HG03159 (cell line): ENCODE measurements around the gene CPLANE2.
"Not testable (repeated sequence)": the region's sequence is repeated elsewhere in the genome, so short reads cannot be mapped to it uniquely, and the experiment has no call there.

Source experiments
- ATAC-seq: cut with Tn5 transposase; IDR thresholded peaks from one replicate; pipeline ENCODE4 v1.9.1; 2021; ENCODE audit warnings: mild to moderate bottlenecking, moderate library complexity; ENCODE audit not compliant: unreplicated experiment

The CPLANE2 gene

DNA sequence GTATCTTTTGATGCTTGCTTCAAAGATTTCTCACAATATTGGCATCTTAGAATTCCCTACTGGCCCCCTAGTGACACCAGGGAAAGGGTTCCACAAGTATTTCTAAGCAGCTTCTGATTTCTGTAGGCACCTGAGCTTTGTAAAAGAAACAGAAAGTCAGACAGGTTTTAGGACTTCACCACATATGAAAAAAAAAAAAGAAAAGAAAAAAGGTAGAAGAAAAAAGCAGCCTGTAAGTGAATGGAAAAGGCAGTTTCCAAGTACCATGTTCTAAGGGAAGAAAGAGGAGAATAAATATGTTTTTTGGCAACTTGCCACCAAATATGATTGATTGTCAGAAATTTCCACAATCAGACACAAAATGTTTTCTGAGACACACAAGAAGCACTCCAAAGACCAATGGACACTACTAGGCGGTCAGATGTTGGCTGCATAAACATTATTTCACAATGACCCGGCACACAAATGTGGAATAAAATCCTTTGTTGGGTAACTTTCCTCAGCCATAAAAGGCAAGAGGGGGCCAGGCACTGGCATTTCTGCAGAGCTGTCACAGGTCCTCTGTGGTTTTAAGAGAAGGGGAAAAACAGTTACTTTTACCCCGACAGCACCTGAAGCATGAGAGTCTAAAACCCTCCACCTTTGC is 12.7 kb upstream of the CPLANE2 start:
- ATAC-seq, result no peak

DNA sequence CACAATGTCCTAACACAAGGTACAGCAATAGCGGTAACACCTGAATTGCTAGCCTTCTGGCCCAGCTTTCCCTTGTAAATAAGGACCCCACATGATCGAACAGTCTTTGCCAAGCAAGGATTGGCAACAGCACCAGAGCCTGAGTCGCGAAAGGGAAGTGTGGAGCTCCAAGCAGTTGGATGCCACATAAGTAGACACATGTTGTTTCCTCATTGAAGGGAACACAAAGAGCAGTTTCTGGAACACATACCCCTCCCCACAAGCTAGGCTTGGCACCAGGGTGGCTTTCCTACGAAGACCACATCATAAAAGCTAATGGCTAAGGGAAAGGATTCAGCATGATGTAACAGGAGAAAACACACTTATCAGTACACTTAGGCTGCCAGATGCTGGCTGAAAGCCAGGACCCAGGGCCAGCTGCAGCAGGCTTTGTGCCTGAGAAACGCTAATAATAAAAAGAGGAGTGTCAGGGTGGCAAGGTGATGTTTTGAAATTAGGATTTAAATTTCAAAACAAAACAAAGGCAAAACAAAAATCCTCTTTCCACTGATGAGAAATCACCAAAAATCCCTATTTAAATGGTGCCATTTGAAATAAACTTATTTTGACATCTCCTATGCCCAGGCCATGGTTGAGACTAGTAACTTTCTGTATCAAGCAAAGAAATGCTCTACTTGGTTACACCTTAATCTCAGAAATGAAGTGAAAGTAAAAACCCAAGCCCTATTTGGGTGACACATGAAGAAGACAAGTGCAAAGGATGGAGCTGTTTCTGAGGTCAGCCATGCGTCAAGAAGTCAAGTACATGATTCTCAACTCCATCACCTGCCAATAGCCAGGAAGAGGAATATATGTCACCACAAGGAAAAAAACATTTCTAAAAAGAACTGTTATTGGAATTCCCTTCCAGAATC is 11.9 kb upstream of the CPLANE2 start:
- ATAC-seq, result no peak

DNA sequence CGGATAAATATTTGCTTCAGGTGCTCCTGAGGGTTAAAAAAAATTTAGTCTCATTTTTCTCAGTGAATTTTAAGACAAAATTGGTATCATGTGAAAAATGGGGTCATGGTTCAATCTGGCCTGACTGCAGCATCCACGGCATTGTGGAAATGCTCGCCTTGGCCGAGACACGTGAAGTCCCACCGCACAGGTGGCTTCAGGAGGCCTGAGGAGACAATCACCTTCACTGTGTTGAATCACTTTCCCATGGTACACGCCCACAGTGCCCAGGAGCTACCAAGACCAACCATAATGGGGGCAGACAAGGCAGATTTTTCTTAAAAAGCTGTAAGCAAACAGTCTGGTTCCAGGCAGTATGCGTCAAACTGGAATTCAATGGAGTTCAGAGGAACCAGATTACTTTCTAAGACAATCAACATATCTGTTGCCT is 11.0 kb upstream of the CPLANE2 start:
- no peak for ATAC-seq

DNA sequence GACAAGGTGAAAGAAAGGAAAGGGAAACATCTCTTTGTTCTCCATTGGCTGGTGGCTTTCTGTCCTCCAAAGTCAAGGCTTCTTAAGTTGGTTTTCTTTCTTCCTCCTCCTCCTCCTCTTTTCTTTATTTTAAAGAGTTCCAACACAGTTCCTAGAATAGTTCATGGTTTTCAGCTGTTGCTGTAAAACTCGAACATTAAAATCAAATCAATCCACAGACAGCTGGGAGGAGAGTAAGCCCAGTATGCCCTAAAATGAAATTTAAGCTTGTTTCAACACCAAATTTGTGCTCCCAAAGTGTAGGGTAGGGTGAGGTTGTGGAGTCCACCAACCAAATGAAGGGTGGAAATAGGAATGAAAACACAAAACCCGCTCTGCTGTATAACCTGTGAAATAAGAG is 10.5 kb upstream of the CPLANE2 start:
- no peak for ATAC-seq

- ATAC-seq, result no peak
These were observed 10.0 kb upstream of the CPLANE2 start for GRCh38 chr1:16246961-16247360.

- not testable (repeated sequence) for ATAC-seq
These were observed 9.3 kb upstream of the CPLANE2 start for GRCh38 chr1:16246239-16246638.

DNA sequence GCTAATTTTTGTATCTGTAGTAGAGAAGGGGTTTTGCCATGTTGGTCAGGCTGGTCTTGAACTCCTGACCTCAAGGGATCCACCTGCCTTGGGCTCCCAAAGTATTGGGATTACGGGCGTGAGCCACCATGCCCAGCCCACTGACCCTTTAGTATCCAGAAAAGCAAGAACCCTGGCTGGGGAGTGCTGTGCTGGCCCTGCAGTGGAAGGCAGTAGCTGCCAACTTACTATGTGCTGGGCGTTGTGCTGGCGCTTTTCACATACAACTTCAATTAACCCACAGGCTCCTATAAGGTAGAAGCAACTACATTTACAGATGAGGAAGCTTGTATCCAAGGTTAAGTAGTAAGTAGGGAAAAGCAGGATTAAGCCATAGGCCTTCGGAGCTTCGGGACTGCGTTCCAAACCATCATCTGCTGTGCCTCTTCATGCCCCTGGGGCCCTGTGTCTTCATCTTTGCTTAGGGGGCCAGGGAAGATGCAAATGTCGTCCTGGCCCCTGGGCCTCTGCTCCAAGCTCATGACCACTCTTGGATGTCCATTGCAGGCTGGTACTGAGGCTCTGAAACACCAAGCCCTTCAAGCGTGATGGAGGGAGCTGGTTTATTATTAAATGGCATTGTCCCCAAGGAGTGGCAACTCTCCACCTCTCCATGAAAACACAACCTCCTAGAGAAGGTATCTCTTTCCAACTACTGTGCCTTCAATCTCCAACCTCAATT is 8.7 kb upstream of the CPLANE2 start:
- no peak for ATAC-seq

DNA sequence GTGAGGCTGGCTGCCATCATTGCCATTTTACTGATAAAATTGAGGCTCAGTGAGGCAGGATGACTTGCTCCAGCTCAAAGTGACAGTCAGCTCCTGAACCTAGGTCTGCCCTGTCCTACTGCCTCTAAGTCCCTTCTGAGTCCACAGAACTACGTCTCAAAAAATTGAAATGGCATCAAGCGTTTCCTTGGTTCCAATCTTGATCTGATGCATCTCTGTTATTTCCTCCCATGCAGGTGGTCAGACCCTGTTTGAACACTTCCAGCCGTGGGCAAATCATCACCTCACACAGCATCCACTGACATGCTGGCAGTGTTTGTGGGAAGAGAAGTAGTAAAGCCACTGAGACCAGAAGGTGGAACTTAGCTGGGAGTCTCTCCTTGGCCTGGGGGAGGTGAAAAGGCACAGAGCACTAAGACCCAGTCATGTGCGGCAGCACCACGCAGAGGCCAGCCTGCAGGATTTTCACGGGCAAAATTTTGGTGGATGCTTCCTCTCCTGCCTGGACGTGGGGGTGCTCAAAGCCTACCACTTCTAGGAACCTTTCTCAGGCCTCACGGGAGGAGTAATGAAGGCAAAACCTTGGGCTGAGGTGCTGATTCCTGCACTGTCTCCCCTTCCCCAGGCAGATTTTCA is 7.8 kb upstream of the CPLANE2 start:
- ATAC-seq, result no peak

- ATAC-seq, result no peak
These were observed 7.1 kb upstream of the CPLANE2 start for GRCh38 chr1:16243936-16244649.

GRCh38 chr1:16243215-16243610 is 6.2 kb upstream of the CPLANE2 start:
- no peak for ATAC-seq

- no peak for ATAC-seq
These were observed 5.7 kb upstream of the CPLANE2 start for GRCh38 chr1:16242556-16243214.

GRCh38 chr1:16241221-16241708 is 4.3 kb upstream of the CPLANE2 start:
- ATAC-seq, result no peak

GRCh38 chr1:16239972-16240491 is 3.0 kb upstream of the CPLANE2 start:
- no peak for ATAC-seq

DNA sequence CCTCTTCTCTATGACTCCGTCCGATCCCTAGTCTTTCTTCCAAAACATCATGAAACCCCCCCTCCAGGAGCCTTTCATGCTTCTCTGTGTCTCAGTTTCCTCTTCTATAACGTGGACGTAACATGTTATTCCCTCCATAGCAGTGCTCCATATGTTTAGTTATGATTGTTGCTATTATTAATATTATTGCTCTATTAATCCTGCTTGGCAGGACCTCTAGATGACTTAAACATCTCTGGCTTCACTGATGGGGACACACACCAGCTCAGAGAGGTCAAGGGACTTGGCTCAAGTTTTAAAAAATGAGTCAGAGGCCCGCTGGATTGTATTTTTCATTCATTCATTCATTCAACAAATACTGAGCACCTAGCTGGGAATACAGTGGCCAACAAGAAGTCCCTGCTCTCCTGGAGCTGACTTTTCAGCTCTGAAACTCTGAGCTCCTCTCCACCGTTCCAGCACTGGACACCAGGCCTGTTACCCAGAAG is 404 bp upstream of the CPLANE2 start:
- ATAC-seq, result peak; percentile 10

GRCh38 chr1:16235944-16236510 is 956 bp downstream of the CPLANE2 start:
- peak; percentile 58 for ATAC-seq

- ATAC-seq, result no peak
These were observed 1.6 kb downstream of the CPLANE2 start for GRCh38 chr1:16235347-16235746.

DNA sequence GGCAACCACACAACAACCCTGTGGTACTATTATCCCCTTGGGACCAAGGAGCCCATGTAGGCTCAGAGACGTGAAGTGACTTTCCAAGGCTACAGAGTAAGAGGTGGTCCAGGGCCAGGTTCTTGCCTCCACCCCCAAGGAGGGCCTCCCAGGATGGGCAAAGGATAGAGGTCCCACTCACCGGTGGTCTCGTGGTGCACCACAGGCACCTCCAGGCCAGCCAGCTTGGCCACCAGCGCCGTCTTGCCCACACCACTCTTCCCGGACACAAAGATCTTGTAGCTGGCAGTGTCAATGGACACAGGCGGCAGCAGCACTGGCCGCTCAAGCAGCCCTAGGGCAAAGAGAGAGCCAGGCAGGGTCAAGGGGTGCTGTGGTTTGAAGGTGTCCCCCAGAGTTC is 3.6 kb downstream of the CPLANE2 start:
- ATAC-seq, result no peak

DNA sequence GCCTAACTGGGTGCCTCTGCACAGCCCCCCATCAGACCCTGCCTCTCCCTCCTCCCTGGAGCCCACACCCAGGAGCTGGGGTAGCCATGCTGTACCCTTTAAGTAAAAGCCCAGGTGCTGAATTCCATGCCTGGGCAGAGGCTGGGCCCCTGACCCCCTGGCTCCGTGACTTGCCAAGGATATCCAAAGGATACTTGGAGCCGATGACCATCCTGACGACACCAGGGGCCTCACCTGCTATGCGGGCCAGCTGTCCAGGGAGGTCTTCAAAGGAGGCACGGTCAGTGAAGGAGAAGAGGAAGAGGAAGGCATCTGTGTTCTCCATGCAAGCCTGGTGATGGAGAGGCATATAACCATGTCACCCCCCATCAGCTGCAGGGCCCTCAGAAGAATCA is 4.7 kb downstream of the CPLANE2 start:
- ATAC-seq, result no peak
